NCI-H2107 treated with DMSO at 0.1 percent for 48 hours (cell line): ENCODE measurements around the gene TRAM2.

Experiments
- DNase-seq: peaks from one replicate; lab custom pipeline; 2025; ENCODE audit not compliant: unreplicated experiment; lab: John Stamatoyannopoulos, UW

The TRAM2 gene

GRCh38 chr6:52577022-52577777, at the start of gene TRAM2:
Gene TRAM2 (minus strand): TSS chr6:52577060. CDS start chr6:52576915, 145 bp downstream.
- DNase-seq = no peak

GRCh38 chr6:52622810-52623209, 46.0 kb upstream of the TRAM2 start:
- DNase-seq = no peak

GRCh38 chr6:52621631-52622030, 44.8 kb upstream of the TRAM2 start:
- DNase-seq = no peak

GRCh38 chr6:52620906-52621190, 44.0 kb upstream of the TRAM2 start:
- peak; percentile 63 for DNase-seq

GRCh38 chr6:52620055-52620905, 43.4 kb upstream of the TRAM2 start:
- no peak for DNase-seq

GRCh38 chr6:52617087-52617486, 40.2 kb upstream of the TRAM2 start:
- DNase-seq = no peak

- no peak for DNase-seq
Measured at GRCh38 chr6:52616059-52616690, 39.3 kb upstream of the TRAM2 start.

- no peak for DNase-seq
Measured at GRCh38 chr6:52612336-52613054, 35.6 kb upstream of the TRAM2 start.

GRCh38 chr6:52611833-52612232, 35.0 kb upstream of the TRAM2 start:
- DNase-seq = no peak

GRCh38 chr6:52610745-52611355, 34.0 kb upstream of the TRAM2 start:
- no peak for DNase-seq

GRCh38 chr6:52610011-52610410, 33.2 kb upstream of the TRAM2 start:
- no peak for DNase-seq

GRCh38 chr6:52605610-52606185, 28.8 kb upstream of the TRAM2 start:
- no peak for DNase-seq

GRCh38 chr6:52603000-52603795, 26.3 kb upstream of the TRAM2 start:
- DNase-seq = no peak

GRCh38 chr6:52598824-52599190, 21.9 kb upstream of the TRAM2 start:
- no peak for DNase-seq

GRCh38 chr6:52598123-52598823, 21.4 kb upstream of the TRAM2 start:
- no peak for DNase-seq

- DNase-seq = no peak
Measured at GRCh38 chr6:52597738-52598122, 20.9 kb upstream of the TRAM2 start.

GRCh38 chr6:52596371-52597028, 19.6 kb upstream of the TRAM2 start:
- DNase-seq = no peak

GRCh38 chr6:52595796-52596130, 18.9 kb upstream of the TRAM2 start:
- DNase-seq = no peak
